Measurements from ENCODE around the gene ADGRA3.

The ADGRA3 gene

GRCh38 chr4:22546299-22546698 lies 30.4 kb upstream of the ADGRA3 start:
- Histone ChIP-seq H3K4me3 (ENCODE audit: low read length) (no peak overlapping the region), H3K79me2 (ENCODE audit: low read length) (no peaks in the 10 kb centered on the region), H3K27ac (ENCODE audit: low read length) (no peak overlapping the region), H3F3A (ENCODE audit: insufficient read depth, low read length) (no peaks in the 10 kb centered on the region), H3K4me1 (ENCODE audit: low read length) (no peaks in the 10 kb centered on the region), H3K9me2 (replicated peaks; ENCODE audit: insufficient read depth, low read length) (no peaks in the 10 kb centered on the region), H3K4me2 (ENCODE audit: low read depth, low read length) (no peak overlapping the region), H3K9ac (ENCODE audit: low read length) (no peak overlapping the region), H3K36me3 (replicated peaks; ENCODE audit: insufficient read depth, low read length) (no peaks in the 10 kb centered on the region), H3K9me3 (replicated peaks; ENCODE audit: insufficient read depth, low read length) (no peaks in the 10 kb centered on the region), H3K27me3 (replicated peaks; ENCODE audit: insufficient read depth, low read length) (no peaks in the 10 kb centered on the region), H2AFZ (ENCODE audit: low read length) (no peak overlapping the region), H4K20me1 (ENCODE audit: insufficient read depth, low read length) (no peaks in the 10 kb centered on the region)
- DNase-seq = no peak
- TF ChIP-seq EZH2phosphoT487 (IDR thresholded peaks at IDR 0.05; ENCODE audit: low read length) (no peak), EZH2 (optimal IDR thresholded peaks at IDR 0.05; ENCODE audit: low read depth, low read length) (no peak)
- TF ChIP-seq, protein P1, sequence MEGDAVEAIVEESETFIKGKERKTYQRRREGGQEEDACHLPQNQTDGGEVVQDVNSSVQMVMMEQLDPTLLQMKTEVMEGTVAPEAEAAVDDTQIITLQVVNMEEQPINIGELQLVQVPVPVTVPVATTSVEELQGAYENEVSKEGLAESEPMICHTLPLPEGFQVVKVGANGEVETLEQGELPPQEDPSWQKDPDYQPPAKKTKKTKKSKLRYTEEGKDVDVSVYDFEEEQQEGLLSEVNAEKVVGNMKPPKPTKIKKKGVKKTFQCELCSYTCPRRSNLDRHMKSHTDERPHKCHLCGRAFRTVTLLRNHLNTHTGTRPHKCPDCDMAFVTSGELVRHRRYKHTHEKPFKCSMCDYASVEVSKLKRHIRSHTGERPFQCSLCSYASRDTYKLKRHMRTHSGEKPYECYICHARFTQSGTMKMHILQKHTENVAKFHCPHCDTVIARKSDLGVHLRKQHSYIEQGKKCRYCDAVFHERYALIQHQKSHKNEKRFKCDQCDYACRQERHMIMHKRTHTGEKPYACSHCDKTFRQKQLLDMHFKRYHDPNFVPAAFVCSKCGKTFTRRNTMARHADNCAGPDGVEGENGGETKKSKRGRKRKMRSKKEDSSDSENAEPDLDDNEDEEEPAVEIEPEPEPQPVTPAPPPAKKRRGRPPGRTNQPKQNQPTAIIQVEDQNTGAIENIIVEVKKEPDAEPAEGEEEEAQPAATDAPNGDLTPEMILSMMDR (IDR thresholded peaks at IDR 0.05; ENCODE audit: low read length) = no peak

DNA sequence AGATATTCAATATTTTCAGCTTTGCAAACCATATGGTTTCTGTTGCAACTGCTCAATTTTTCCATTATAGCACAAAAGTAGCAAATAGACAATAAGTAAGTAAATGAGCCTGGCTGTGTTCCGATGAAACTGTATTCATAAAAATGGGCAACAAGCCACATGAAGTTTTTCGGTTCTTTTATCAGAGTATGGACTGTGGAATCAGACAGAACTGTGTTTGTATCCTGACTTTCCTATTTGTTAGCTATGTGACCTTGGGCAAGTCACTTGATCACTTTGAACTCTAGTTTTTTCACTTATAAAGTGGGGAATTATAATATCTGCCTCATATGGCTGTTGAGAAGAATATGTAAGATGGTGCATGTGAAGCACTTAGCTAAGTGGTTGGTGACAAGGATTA lies 23.4 kb upstream of the ADGRA3 start:
- Histone ChIP-seq H3F3A (ENCODE audit: insufficient read depth, low read length) (no peaks in the 10 kb centered on the region), H3K9me2 (replicated peaks; ENCODE audit: insufficient read depth, low read length) (no peaks in the 10 kb centered on the region), H3K27me3 (replicated peaks; ENCODE audit: insufficient read depth, low read length) (no peaks in the 10 kb centered on the region), H3K4me1 (ENCODE audit: low read length) (no peaks in the 10 kb centered on the region), H4K20me1 (ENCODE audit: insufficient read depth, low read length) (no peaks in the 10 kb centered on the region), H3K79me2 (ENCODE audit: low read length) (no peaks in the 10 kb centered on the region), H3K27ac (ENCODE audit: low read length) (no peak overlapping the region), H3K9me3 (replicated peaks; ENCODE audit: insufficient read depth, low read length) (no peaks in the 10 kb centered on the region), H3K36me3 (replicated peaks; ENCODE audit: insufficient read depth, low read length) (no peaks in the 10 kb centered on the region), H3K4me3 (ENCODE audit: low read length) (no peak overlapping the region), H3K4me2 (ENCODE audit: low read depth, low read length) (no peak overlapping the region), H2AFZ (ENCODE audit: low read length) (no peak overlapping the region), H3K9ac (ENCODE audit: low read length) (no peak overlapping the region)
- no peak for DNase-seq
- TF ChIP-seq, protein P1 (IDR thresholded peaks at IDR 0.05; ENCODE audit: low read length) = no peak
- no peak for TF ChIP-seq EZH2phosphoT487 (IDR thresholded peaks at IDR 0.05; ENCODE audit: low read length)
- TF ChIP-seq EZH2 (optimal IDR thresholded peaks at IDR 0.05; ENCODE audit: low read depth, low read length) = no peak

- no peaks in the 10 kb centered on the region for H4K20me1 ChIP-seq (ENCODE audit: insufficient read depth, low read length)
Measured at GRCh38 chr4:22537864-22538263, 22.0 kb upstream of the ADGRA3 start.

More at GRCh38 chr4:22537864-22538263, 22.0 kb upstream of the ADGRA3 start:
- Histone ChIP-seq H3F3A (ENCODE audit: insufficient read depth, low read length) (no peaks in the 10 kb centered on the region), H2AFZ (ENCODE audit: low read length) (no peak overlapping the region), H3K79me2 (ENCODE audit: low read length) (no peaks in the 10 kb centered on the region), H3K36me3 (replicated peaks; ENCODE audit: insufficient read depth, low read length) (no peaks in the 10 kb centered on the region), H3K9me2 (replicated peaks; ENCODE audit: insufficient read depth, low read length) (no peaks in the 10 kb centered on the region), H3K4me2 (ENCODE audit: low read depth, low read length) (no peak overlapping the region), H3K27ac (ENCODE audit: low read length) (no peak overlapping the region), H3K4me1 (ENCODE audit: low read length) (no peaks in the 10 kb centered on the region), H3K4me3 (ENCODE audit: low read length) (no peak overlapping the region), H3K9me3 (replicated peaks; ENCODE audit: insufficient read depth, low read length) (no peaks in the 10 kb centered on the region), H3K9ac (ENCODE audit: low read length) (no peak overlapping the region), H3K27me3 (replicated peaks; ENCODE audit: insufficient read depth, low read length) (no peaks in the 10 kb centered on the region)
- DNase-seq = no peak
- no peak for TF ChIP-seq EZH2 (optimal IDR thresholded peaks at IDR 0.05; ENCODE audit: low read depth, low read length)
- TF ChIP-seq EZH2phosphoT487 (IDR thresholded peaks at IDR 0.05; ENCODE audit: low read length) = no peak
- TF ChIP-seq, protein P1 (IDR thresholded peaks at IDR 0.05; ENCODE audit: low read length) = no peak
